Thoracic aorta (tissue), 2 donors: Measurements from ENCODE around the gene UVSSA. TPM values are rescaled to one million over a fixed set of nuclear protein-coding genes. Genes with fewer than 3 reads are reported as not detected.

ENCODE experiments used
- ATAC-seq: fragments of 150-250 bp; one replicate; pipeline ENCODE4 v1.8.0; 2017; ENCODE audit warnings: low read depth; ENCODE audit not compliant: insufficient number of reproducible peaks, low FRiP score
- DNase-seq: peaks from one replicate; pipeline ENCODE4 v3.0.0-alpha.2; 2020; ENCODE audit warnings: low spot score
- H3K27ac ChIP-seq, 2 donors: fragments of 200-600 bp; sonication (generic); 1 replicate in 1 of 2; 2 replicates in 1 of 2; pipeline ENCODE4 v1.5.1; 2016; ENCODE audit warnings: mild to moderate bottlenecking in 2 of 2, moderate library complexity in 2 of 2
- H3K27me3 ChIP-seq: fragments of 200-600 bp; sonication (generic); replicated peaks from 2 replicates; pipeline ENCODE4 v1.6.0; 2016; ENCODE audit warnings: mild to moderate bottlenecking; ENCODE audit not compliant: insufficient read depth
- H3K36me3 ChIP-seq: fragments of 200-600 bp; sonication (generic); one replicate; pipeline ENCODE4 v1.5.1; 2016
- H3K4me1 ChIP-seq, 2 donors: fragments of 200-600 bp; sonication (generic); 1 replicate in 1 of 2; 2 replicates in 1 of 2; pipeline versions ENCODE4 v1.5.1 to v1.6.0; 2016; ENCODE audit warnings: low read depth in 2 of 2, mild to moderate bottlenecking in 1 of 2; ENCODE audit not compliant: control insufficient read depth in 1 of 2
- H3K4me3 ChIP-seq: fragments of 200-600 bp; sonication (generic); 2 replicates; pipeline ENCODE4 v1.5.1; 2016; ENCODE audit warnings: mild to moderate bottlenecking
- H3K9me3 ChIP-seq: fragments of 200-600 bp; sonication (generic); 2 replicates; pipeline ENCODE4 v1.5.1; 2016
- total RNA-seq, 2 donors: library from RNA; depleted of rRNA; stranded (reverse); fragments of >200 nt; gene quantifications; one replicate each; pipeline versions ENCODE4 v1.1.0 to v1.2.3, GENCODE V29; 2016
- TF ChIP-seq, protein P1 (sequence below): fragments of 200-600 bp; sonication (generic); IDR thresholded peaks from one replicate; pipeline ENCODE4 v1.5.1; 2019; ENCODE audit warnings: antibody characterized with exemption

The UVSSA gene
- total RNA-seq, 2 donors from 2014 or later: 23.3 to 29.0 TPM

DNA sequence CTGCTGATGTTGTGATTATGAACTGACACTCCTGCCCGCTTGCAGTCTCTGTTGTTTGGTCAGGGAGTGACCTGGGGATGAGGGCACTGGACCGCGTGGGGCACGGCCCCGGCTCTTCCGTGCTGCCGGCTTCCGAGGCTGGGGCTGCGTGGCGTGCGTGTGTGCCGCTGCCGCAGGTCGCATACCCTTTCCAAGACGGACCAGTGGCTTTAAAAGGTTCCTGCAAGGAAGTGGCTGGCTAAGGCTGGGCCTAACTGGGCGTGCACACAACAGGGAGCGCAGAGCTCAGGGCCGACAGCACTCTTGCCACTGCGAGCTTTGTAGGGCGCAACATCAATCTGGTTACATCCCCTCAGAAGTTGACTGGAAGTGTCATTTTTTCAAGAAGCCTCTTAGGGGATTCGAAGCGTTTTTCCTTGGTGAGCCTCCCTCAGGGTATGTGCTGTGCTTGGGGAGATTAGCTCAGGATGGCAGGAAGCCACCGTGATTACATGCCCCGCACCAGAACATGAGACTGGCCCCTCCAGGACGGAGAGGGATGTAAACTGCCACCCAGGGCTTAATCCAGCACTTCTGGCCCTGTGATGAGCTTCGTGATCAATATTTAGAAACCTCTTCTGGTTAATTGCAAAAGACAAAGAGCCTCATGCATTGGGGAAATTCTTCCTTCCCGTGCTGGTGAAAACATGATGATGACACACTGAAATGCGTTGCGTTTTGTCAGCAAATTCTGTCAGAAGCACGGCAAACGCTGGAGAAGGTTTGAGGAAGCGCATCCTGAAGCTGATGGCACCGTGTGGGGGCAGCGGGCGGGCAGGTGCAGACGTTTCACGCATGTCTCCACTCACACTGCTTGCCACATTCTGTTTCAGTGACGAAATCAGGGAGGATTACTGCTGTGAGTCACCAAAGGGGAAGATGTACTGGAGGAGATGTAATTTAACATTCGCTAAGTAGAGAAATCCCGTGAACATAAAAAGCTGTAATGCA is 46.2 kb upstream of the UVSSA start:
- no peak overlapping the region for H3K4me3 ChIP-seq
- DNase-seq (no peak), ATAC-seq (no peak)
- no peaks in the 10 kb centered on the region for H3K27me3 ChIP-seq
- no peak overlapping the region for H3K27ac ChIP-seq
- H3K4me1 ChIP-seq: no peaks in the 10 kb centered on the region
- TF ChIP-seq, protein P1, sequence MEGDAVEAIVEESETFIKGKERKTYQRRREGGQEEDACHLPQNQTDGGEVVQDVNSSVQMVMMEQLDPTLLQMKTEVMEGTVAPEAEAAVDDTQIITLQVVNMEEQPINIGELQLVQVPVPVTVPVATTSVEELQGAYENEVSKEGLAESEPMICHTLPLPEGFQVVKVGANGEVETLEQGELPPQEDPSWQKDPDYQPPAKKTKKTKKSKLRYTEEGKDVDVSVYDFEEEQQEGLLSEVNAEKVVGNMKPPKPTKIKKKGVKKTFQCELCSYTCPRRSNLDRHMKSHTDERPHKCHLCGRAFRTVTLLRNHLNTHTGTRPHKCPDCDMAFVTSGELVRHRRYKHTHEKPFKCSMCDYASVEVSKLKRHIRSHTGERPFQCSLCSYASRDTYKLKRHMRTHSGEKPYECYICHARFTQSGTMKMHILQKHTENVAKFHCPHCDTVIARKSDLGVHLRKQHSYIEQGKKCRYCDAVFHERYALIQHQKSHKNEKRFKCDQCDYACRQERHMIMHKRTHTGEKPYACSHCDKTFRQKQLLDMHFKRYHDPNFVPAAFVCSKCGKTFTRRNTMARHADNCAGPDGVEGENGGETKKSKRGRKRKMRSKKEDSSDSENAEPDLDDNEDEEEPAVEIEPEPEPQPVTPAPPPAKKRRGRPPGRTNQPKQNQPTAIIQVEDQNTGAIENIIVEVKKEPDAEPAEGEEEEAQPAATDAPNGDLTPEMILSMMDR: no peak
- peaks cover 36% of the 10 kb centered on the region for H3K36me3 ChIP-seq
- H3K9me3 ChIP-seq: no peaks in the 10 kb centered on the region

DNA sequence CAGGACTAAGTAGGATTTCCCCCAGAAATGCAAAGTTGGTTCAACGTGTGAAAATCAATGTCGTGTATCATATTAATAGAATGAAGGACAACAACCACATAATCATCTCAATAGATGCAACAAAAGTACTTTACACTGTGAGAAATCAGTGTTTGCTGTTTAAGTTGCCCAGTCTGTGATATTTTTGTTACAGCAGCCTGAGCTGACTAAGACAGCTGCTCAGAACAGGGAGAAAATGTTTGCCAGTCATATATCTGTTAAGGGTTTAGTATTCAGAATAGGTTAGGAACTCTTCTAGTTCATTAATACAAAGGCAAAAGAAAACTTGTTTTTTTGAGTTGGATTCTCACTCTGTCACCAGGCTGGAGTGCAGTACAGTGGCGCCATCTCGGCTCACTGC is 44.8 kb upstream of the UVSSA start:
- no peak for ATAC-seq
- no peaks in the 10 kb centered on the region for H3K4me1 ChIP-seq
- H3K27ac ChIP-seq: no peak overlapping the region
- H3K9me3 ChIP-seq: no peaks in the 10 kb centered on the region
- no peak overlapping the region for H3K4me3 ChIP-seq
- TF ChIP-seq, protein P1: no peak
- H3K36me3 ChIP-seq: peaks cover 29% of the 10 kb centered on the region
- no peak for DNase-seq
- no peaks in the 10 kb centered on the region for H3K27me3 ChIP-seq

DNA sequence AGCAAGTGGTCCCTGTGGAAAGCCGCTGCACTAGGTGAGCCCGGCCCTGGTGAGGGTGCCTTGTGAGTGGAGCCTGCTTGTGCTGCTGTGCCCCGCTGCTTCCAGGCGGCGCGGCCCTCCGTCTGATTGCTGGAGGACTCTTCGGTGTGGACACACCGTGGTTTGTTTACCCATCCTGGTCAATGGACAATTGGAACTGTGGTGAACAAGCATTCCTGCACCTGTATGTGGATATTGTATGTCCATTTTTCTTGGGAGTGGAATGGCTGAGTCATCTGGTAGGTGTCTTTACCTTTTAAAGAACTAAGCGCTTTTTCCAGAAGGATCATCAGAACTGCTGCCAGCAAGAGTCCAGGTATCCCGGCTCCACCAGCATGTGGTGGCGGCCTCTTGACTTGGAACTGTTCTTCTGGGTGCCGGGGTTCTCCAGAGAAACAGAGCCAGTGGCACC is 41.7 kb upstream of the UVSSA start:
- ATAC-seq (no peak), DNase-seq (no peak)
- no peak overlapping the region for H3K27ac ChIP-seq
- no peaks in the 10 kb centered on the region for H3K27me3 ChIP-seq
- H3K4me3 ChIP-seq: no peak overlapping the region
- TF ChIP-seq, protein P1: no peak
- peaks cover 7 to 16% of the 10 kb centered on the region in 2 donors for H3K4me1 ChIP-seq
- H3K9me3 ChIP-seq: no peaks in the 10 kb centered on the region
- peaks cover 7% of the 10 kb centered on the region for H3K36me3 ChIP-seq

DNA sequence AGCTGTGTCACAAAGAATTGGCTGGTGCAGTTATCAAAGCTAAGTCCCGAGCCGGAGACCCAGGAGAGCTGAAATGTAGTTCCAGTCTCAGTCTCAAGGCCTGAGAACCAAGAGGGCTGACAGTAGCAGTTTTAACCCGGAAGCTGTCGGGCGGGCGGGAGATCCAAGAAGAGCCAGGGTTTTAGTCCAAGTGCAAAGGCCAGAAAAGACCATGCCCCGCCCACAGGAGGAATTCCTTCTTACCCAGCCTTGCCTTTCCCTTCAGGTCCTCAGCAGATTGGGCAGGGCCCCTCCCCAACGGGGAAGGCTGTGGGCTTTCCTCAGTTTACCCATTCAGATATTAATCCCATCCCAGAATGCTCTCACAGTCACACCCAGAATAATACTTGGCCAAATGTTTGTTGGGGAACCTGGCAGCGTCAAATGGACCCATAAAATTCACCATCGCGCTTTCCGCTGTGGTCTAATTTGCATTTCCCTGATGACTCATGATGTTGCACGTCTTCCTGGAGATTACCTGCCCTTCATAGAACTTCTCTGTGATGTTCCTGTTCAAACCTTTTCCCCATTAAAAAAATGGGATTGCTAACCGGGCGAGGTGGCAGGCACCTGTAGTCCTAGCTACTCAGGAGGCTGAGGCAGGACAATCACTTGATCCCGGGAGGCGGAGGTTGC is 41.1 kb upstream of the UVSSA start:
- Histone ChIP-seq H3K36me3 (peaks cover 7% of the 10 kb centered on the region), H3K9me3 (no peaks in the 10 kb centered on the region), H3K4me1 (peaks cover 13 to 22% of the 10 kb centered on the region in 2 donors), H3K27me3 (no peaks in the 10 kb centered on the region), H3K4me3 (no peak overlapping the region), H3K27ac (no peak overlapping the region)
- DNase-seq (no peak), ATAC-seq (no peak)
- TF ChIP-seq, protein P1: no peak
